Measurements from ENCODE around the gene COPS8. TPM values are rescaled to one million over a fixed set of nuclear protein-coding genes. Genes with fewer than 3 reads are reported as not detected.

COPS8 gene
- total RNA-seq, 2 donors from 2014 or later: 106 to 162 TPM

DNA sequence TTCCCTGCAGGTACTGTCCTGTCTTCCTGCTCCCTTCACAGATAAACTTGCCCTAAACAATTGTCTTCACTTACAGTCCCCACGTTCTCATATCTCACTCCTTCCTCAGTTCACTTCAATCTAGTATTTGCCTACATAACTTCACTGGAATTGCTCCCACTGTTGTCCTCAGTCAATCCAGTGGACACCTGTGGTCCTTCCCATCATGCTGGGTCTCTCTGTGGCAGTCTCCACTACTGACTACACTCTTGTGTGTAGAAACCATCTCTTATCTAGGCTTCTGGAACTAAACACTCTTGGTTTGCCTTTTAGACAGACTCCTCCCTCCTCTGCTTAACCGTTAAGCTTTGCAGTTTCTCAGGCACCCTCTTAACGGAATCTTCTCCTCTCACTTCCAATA is 58.8 kb downstream of the COPS8 start:
- TF ChIP-seq, protein P1, sequence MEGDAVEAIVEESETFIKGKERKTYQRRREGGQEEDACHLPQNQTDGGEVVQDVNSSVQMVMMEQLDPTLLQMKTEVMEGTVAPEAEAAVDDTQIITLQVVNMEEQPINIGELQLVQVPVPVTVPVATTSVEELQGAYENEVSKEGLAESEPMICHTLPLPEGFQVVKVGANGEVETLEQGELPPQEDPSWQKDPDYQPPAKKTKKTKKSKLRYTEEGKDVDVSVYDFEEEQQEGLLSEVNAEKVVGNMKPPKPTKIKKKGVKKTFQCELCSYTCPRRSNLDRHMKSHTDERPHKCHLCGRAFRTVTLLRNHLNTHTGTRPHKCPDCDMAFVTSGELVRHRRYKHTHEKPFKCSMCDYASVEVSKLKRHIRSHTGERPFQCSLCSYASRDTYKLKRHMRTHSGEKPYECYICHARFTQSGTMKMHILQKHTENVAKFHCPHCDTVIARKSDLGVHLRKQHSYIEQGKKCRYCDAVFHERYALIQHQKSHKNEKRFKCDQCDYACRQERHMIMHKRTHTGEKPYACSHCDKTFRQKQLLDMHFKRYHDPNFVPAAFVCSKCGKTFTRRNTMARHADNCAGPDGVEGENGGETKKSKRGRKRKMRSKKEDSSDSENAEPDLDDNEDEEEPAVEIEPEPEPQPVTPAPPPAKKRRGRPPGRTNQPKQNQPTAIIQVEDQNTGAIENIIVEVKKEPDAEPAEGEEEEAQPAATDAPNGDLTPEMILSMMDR (IDR thresholded peaks at IDR 0.05): no peak
- Histone ChIP-seq H3K36me3 (no peaks in the 10 kb centered on the region), H3K4me1 (no peaks in the 10 kb centered on the region), H3K9me3 (peaks cover 0 to 27% of the 10 kb centered on the region in 2 donors), H3K4me3 (no peak overlapping the region), H3K27me3 (no peaks in the 10 kb centered on the region), H3K27ac (no peak overlapping the region)
- no peak for DNase-seq (ENCODE audit: low spot score)

DNA sequence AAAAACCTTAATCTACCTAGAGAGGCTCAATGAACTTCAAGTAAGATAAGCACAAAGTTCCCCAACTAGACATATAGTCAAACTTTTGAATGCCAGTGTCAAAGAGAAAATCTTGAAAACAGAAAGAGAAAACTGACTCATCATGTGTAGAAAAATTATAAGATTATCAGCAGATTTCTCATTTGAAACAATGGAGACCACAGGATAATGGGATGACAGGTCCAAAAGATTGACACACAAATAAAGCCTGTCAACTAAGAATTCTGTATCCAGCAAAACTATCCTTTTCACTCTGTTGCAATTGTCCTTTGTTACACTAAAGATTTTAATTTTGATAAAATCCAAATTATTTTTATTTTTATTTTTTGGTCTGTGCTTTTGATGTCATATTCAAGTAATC is 61.6 kb downstream of the COPS8 start:
- Histone ChIP-seq H3K9me3 (peaks cover 0 to 27% of the 10 kb centered on the region in 2 donors), H3K4me3 (no peak overlapping the region), H3K4me1 (no peaks in the 10 kb centered on the region), H3K27me3 (no peaks in the 10 kb centered on the region), H3K27ac (no peak overlapping the region), H3K36me3 (no peaks in the 10 kb centered on the region)
- no peak for DNase-seq (ENCODE audit: low spot score)
- TF ChIP-seq, protein P1 (IDR thresholded peaks at IDR 0.05): no peak

DNA sequence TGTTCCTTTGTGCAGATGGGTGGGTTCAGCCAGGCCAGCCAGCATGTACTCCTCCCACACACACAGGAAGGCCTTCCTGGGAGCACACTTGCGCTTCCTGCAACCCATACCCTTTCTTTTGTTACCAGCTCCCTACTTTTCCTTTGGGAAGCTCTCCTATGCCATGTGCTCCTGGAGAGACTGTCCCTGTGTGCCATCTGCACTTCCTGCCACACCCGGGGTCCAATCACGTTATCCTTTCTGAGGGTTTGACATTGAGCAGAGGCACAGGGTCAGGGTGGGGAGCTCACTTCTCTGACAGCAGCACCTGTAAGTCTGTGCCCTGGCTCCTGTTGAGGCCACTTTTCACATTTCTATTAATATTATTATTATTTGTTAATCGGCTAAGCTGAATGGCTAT is 62.9 kb downstream of the COPS8 start:
- H3K9me3 ChIP-seq: peaks cover 0 to 27% of the 10 kb centered on the region in 2 donors
- H3K36me3 ChIP-seq: no peaks in the 10 kb centered on the region
- no peaks in the 10 kb centered on the region for H3K27me3 ChIP-seq
- H3K4me3 ChIP-seq: no peak overlapping the region
- H3K4me1 ChIP-seq: no peaks in the 10 kb centered on the region
- no peak overlapping the region for H3K27ac ChIP-seq
- TF ChIP-seq, protein P1 (IDR thresholded peaks at IDR 0.05): no peak
- DNase-seq (ENCODE audit: low spot score): no peak

DNA sequence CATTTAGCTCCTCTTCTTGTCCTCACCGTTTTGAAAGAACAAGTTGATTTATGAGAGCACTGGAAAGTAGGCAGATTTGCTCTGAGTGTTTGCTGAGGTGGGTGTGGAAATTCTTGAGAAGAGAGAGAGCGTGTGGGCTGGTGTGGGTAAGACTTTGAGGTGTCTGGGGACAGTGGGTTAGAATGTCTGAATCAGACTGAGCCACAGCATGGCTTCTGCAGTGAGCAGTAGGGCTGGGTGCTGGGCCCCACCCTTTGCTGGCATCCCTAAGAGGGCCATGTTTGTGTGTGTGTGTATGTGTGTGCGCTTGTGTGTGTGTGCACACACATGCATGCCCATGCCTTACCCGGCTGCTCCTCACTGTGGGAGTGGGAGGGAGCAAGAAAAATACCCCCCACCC is 63.7 kb downstream of the COPS8 start:
- H3K27ac ChIP-seq: no peak overlapping the region
- H3K4me3 ChIP-seq: no peak overlapping the region
- no peaks in the 10 kb centered on the region for H3K36me3 ChIP-seq
- no peaks in the 10 kb centered on the region for H3K27me3 ChIP-seq
- TF ChIP-seq, protein P1 (IDR thresholded peaks at IDR 0.05): no peak
- H3K9me3 ChIP-seq: peaks cover 0 to 27% of the 10 kb centered on the region in 2 donors
- no peaks in the 10 kb centered on the region for H3K4me1 ChIP-seq
- DNase-seq (ENCODE audit: low spot score): no peak

Measured in right atrium auricular region (tissue), 2 donors.